H9 (cell line): ENCODE data around the gene ASAP3. TPM values are rescaled to one million over a fixed set of nuclear protein-coding genes. Genes with fewer than 3 reads are reported as not detected.

ENCODE experiments used
- DNase-seq: peaks from one replicate; pipeline ENCODE4 v3.0.0-alpha.2; 2017
- H2AFZ ChIP-seq: one replicate; pipeline ENCODE4 v1.6.1; 2013; ENCODE audit warnings: mild to moderate bottlenecking, low read length, control low read depth, moderate library complexity
- H2AK5ac ChIP-seq: 2 replicates; pipeline ENCODE4 v1.6.1; 2013; ENCODE audit warnings: low read length, control low read depth, mixed read lengths; ENCODE audit not compliant: insufficient read length
- H2BK120ac ChIP-seq: one replicate; pipeline ENCODE4 v1.6.1; 2013; ENCODE audit warnings: low read depth, mild to moderate bottlenecking, low read length, control low read depth, inconsistent platforms; ENCODE audit not compliant: poor library complexity, severe bottlenecking
- H2BK12ac ChIP-seq: 2 replicates; pipeline ENCODE4 v1.6.1; 2013; ENCODE audit warnings: low read length, control low read depth, mixed read lengths, low read depth; ENCODE audit not compliant: insufficient read length
- H2BK15ac ChIP-seq: 2 replicates; pipeline ENCODE4 v1.6.1; 2013; ENCODE audit warnings: low read depth, low read length, control low read depth
- H2BK20ac ChIP-seq: one replicate; pipeline ENCODE4 v1.6.1; 2013; ENCODE audit warnings: low read depth, mild to moderate bottlenecking, low read length, control low read depth, inconsistent platforms; ENCODE audit not compliant: poor library complexity, severe bottlenecking
- H2BK5ac ChIP-seq: 2 replicates; pipeline ENCODE4 v1.6.1; 2013; ENCODE audit warnings: low read length, control low read depth, mixed read lengths; ENCODE audit not compliant: insufficient read length
- H3K14ac ChIP-seq: 2 replicates; pipeline ENCODE4 v1.6.1; 2013; ENCODE audit warnings: low read length, control low read depth; ENCODE audit not compliant: insufficient read depth
- H3K18ac ChIP-seq: 2 replicates; pipeline ENCODE4 v1.6.1; 2013; ENCODE audit warnings: low read depth, mild to moderate bottlenecking, mixed read lengths, low read length, control low read depth; ENCODE audit not compliant: insufficient read length
- H3K23ac ChIP-seq: 2 replicates; pipeline ENCODE4 v1.6.1; 2013; ENCODE audit warnings: low read length, control low read depth, mixed read lengths, low read depth; ENCODE audit not compliant: insufficient read length
- H3K23me2 ChIP-seq: 2 replicates; pipeline ENCODE4 v1.6.1; 2013; ENCODE audit warnings: low read depth, mild to moderate bottlenecking, mixed read lengths, low read length, control low read depth; ENCODE audit not compliant: insufficient read length, poor library complexity, severe bottlenecking
- H3K27ac ChIP-seq: 2 replicates; pipeline ENCODE4 v1.5.1; 2013; ENCODE audit warnings: low read length, control low read depth, mixed read lengths, low read depth; ENCODE audit not compliant: insufficient read length
- H3K27me3 ChIP-seq: 2 replicates; pipeline ENCODE4 v1.6.1; 2013; ENCODE audit warnings: low read length, control low read depth, inconsistent platforms; ENCODE audit not compliant: insufficient read depth
- H3K4ac ChIP-seq: 2 replicates; pipeline ENCODE4 v1.6.1; 2013; ENCODE audit warnings: low read depth, mild to moderate bottlenecking, control low read depth, inconsistent platforms, low read length, moderate library complexity
- H3K4me1 ChIP-seq: 2 replicates; pipeline ENCODE4 v1.6.1; 2013; ENCODE audit warnings: low read length, control low read depth, inconsistent platforms; ENCODE audit not compliant: insufficient read depth
- H3K4me2 ChIP-seq: 2 replicates; pipeline ENCODE4 v1.6.1; 2013; ENCODE audit warnings: low read length, control low read depth, mixed read lengths; ENCODE audit not compliant: insufficient read length, insufficient read depth
- H3K56ac ChIP-seq: 2 replicates; pipeline ENCODE4 v1.6.1; 2013; ENCODE audit warnings: low read depth, mild to moderate bottlenecking, mixed read lengths, low read length, control low read depth; ENCODE audit not compliant: insufficient read length
- H3K79me1 ChIP-seq: 2 replicates; pipeline ENCODE4 v1.6.1; 2013; ENCODE audit warnings: low read depth, mild to moderate bottlenecking, moderate library complexity, low read length, control low read depth, inconsistent platforms; ENCODE audit not compliant: insufficient read depth, poor library complexity, severe bottlenecking
- H3K79me2 ChIP-seq: 2 replicates; pipeline ENCODE4 v1.6.1; 2013; ENCODE audit warnings: low read length, control low read depth, inconsistent platforms; ENCODE audit not compliant: insufficient read depth
- H3K9ac ChIP-seq: 2 replicates; pipeline ENCODE4 v1.6.1; 2013; ENCODE audit warnings: low read length, control low read depth, mixed read lengths; ENCODE audit not compliant: insufficient read length; ENCODE audit errors: extremely low read depth
- H3K9me3 ChIP-seq: one replicate; pipeline ENCODE4 v1.6.1; 2013; ENCODE audit warnings: low read depth, low read length, inconsistent platforms; ENCODE audit not compliant: control insufficient read depth
- H3T11ph ChIP-seq: one replicate; pipeline ENCODE4 v1.6.1; 2013; ENCODE audit warnings: mild to moderate bottlenecking, low read length, control low read depth, inconsistent platforms
- H4K20me1 ChIP-seq: one replicate; pipeline ENCODE4 v1.6.1; 2013; ENCODE audit not compliant: control insufficient read depth, insufficient read length, insufficient read depth
- H4K5ac ChIP-seq: 2 replicates; pipeline ENCODE4 v1.6.1; 2013; ENCODE audit warnings: low read depth, mild to moderate bottlenecking, mixed read lengths, low read length, control low read depth; ENCODE audit not compliant: insufficient read length
- H4K8ac ChIP-seq: replicated peaks from 2 replicates; pipeline ENCODE4 v1.6.1; 2013; ENCODE audit warnings: low read length, control low read depth, mixed read lengths, low read depth; ENCODE audit not compliant: insufficient read length
- H4K91ac ChIP-seq: 2 replicates; pipeline ENCODE4 v1.6.1; 2013; ENCODE audit warnings: low read depth, mild to moderate bottlenecking, moderate library complexity, mixed read lengths, low read length, control low read depth; ENCODE audit not compliant: insufficient read length
- H3K27ac Mint-ChIP-seq, 3 experiments: 2 replicates in 2 of 3; 3 replicates in 1 of 3; pipeline ENCODE4 v1.8.0; 2020 to 2021; ENCODE audit warnings: mixed read lengths in 3 of 3, mild to moderate bottlenecking in 1 of 3, moderate library complexity in 1 of 3
- H3K27me3 Mint-ChIP-seq: 2 replicates; pipeline ENCODE4 v1.8.0; 2021; ENCODE audit warnings: low read depth, mild to moderate bottlenecking, moderate library complexity, mixed read lengths
- H3K36me3 Mint-ChIP-seq, 3 experiments: 2 replicates in 2 of 3; 3 replicates in 1 of 3; pipeline ENCODE4 v1.8.0; 2020 to 2021; ENCODE audit warnings: low read depth in 3 of 3, mixed read lengths in 3 of 3; ENCODE audit not compliant: insufficient read depth in 1 of 3
- H3K4me1 Mint-ChIP-seq, 2 experiments: 2 replicates each; pipeline ENCODE4 v1.8.0; 2020; ENCODE audit warnings: mixed read lengths in 2 of 2
- H3K4me3 Mint-ChIP-seq, 2 experiments: 2 replicates in 1 of 2; 3 replicates in 1 of 2; pipeline ENCODE4 v1.8.0; 2020 to 2021; ENCODE audit warnings: mild to moderate bottlenecking in 2 of 2, mixed read lengths in 2 of 2, moderate library complexity in 1 of 2
- H3K9me3 Mint-ChIP-seq, 2 experiments: 2 replicates in 1 of 2; 3 replicates in 1 of 2; pipeline ENCODE4 v1.8.0; 2020; ENCODE audit warnings: mild to moderate bottlenecking in 2 of 2, mixed read lengths in 2 of 2, moderate library complexity in 1 of 2
- CTCF ChIP-seq: fragments of 200-600 bp; sonication (generic); conservative IDR thresholded peaks from 3 replicates; pipeline ENCODE4 v1.8.0; 2021; ENCODE audit warnings: antibody characterized with exemption, mild to moderate bottlenecking
- WGBS: extraction: QIAGEN DNeasy Blood & Tissue Kit; methylation state at CpG from one replicate; pipeline ENCODE4 v1.1.7; 2013; ENCODE audit warnings: missing lambda C conversion rate, low lambda C conversion rate, mixed read lengths; ENCODE audit not compliant: insufficient read length; ENCODE audit errors: extremely low coverage; 5-methylcytosine and 5-hydroxymethylcytosine counted together
- total RNA-seq: library from RNA; stranded (reverse); gene quantifications from 2 replicates; pipeline ENCODE4 v1.2.1, GENCODE V29; 2021

ASAP3 gene
- total RNA-seq, 1 experiment from 2014 or later, result 26.7 TPM

DNA sequence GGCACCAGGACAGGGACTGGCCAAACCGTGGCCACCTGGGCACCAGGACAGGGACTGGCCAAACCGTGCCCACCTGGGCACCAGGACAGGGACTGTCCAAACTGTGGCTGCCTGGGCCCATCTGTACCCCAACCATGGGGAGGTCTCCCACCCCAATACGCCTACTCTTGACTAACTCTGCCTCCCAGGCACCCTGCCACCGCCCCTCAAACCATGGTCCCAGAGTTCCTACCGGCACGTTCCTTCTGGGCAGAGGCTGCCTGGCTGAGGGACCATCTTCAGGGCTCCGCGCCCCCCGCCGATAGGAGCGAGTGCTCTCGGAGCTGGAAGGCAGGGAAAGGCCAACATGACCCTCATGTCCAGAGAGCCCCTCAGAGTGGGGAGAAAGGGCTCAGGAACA lies 53.2 kb downstream of the ASAP3 start:
- Histone ChIP-seq H3K9me3 (no peaks in the 10 kb centered on the region), H3K4me1 (no peaks in the 10 kb centered on the region), H3K18ac (no peak overlapping the region), H4K91ac (no peak overlapping the region), H3K23me2 (no peaks in the 10 kb centered on the region), H2BK20ac (no peak overlapping the region), H3K56ac (no peak overlapping the region), H4K20me1 (no peaks in the 10 kb centered on the region), H3T11ph (no peak overlapping the region), H3K4ac (no peak overlapping the region), H2BK15ac (no peak overlapping the region), H3K9ac (no peak overlapping the region), H3K79me2 (no peaks in the 10 kb centered on the region), H4K8ac (no peak overlapping the region), H2BK12ac (no peak overlapping the region), H2AFZ (no peak overlapping the region), H2AK5ac (no peak overlapping the region), H3K14ac (no peak overlapping the region; the same call in 1 of the 2 replicates), H4K5ac (no peak overlapping the region), H2BK5ac (no peak overlapping the region), H3K27me3 (peaks cover 7% of the 10 kb centered on the region; the same call in 1 of the 2 replicates), H3K4me2 (no peak overlapping the region), H2BK120ac (no peak overlapping the region), H3K23ac (no peak overlapping the region), H3K79me1 (no peaks in the 10 kb centered on the region), H3K27ac (no peak overlapping the region)
- no peak for DNase-seq
- H3K4me1 Mint-ChIP-seq, result no peaks in the 10 kb centered on the region
- no peak overlapping the region for H3K27ac Mint-ChIP-seq
- WGBS, result no CpG with 5 or more reads among the region's 12 CpGs
- H3K9me3 Mint-ChIP-seq, result no peaks in the 10 kb centered on the region; a peak in 1 of 5 replicates
- H3K27me3 Mint-ChIP-seq, result peaks cover 35% of the 10 kb centered on the region
- no peak overlapping the region for H3K4me3 Mint-ChIP-seq
- TF ChIP-seq CTCF, result no peak
- H3K36me3 Mint-ChIP-seq, result peaks cover 41 to 69% (median 58%) of the 10 kb centered on the region in 3 experiments
